Spleen (tissue), 7 donors: Measurements from ENCODE around the gene CPNE7.

Source experiments
- POLR2A ChIP-seq, 3 donors: fragments of 450-650 bp; IDR thresholded peaks; one replicate each; pipeline ENCODE4 v1.5.1; 2017; ENCODE audit warnings: antibody characterized with exemption in 3 of 3, mild to moderate bottlenecking in 1 of 3
- TF ChIP-seq, protein P1 (sequence below), 11 experiments: fragments of 200-600 bp in 7 of 11; fragments of 450-650 bp in 4 of 11; sonication (generic) in 4 of 11; IDR thresholded peaks in 8 of 11; conservative IDR thresholded peaks in 3 of 11; 1 replicate in 7 of 11; 2 replicates in 4 of 11; pipeline versions ENCODE4 v1.4.0 to v1.8.0; 2016 to 2021; ENCODE audit warnings: antibody characterized with exemption in 11 of 11, inconsistent platforms in 4 of 11, mild to moderate bottlenecking in 1 of 11
- donor health status: DM: no; HTN: no; CAD: no; lungs with moderate emphysema.
- donor health status: DM: no; HTN: no; CAD: no.
- donor health status: DM: no; HTN: no; CAD: no.

DNA sequence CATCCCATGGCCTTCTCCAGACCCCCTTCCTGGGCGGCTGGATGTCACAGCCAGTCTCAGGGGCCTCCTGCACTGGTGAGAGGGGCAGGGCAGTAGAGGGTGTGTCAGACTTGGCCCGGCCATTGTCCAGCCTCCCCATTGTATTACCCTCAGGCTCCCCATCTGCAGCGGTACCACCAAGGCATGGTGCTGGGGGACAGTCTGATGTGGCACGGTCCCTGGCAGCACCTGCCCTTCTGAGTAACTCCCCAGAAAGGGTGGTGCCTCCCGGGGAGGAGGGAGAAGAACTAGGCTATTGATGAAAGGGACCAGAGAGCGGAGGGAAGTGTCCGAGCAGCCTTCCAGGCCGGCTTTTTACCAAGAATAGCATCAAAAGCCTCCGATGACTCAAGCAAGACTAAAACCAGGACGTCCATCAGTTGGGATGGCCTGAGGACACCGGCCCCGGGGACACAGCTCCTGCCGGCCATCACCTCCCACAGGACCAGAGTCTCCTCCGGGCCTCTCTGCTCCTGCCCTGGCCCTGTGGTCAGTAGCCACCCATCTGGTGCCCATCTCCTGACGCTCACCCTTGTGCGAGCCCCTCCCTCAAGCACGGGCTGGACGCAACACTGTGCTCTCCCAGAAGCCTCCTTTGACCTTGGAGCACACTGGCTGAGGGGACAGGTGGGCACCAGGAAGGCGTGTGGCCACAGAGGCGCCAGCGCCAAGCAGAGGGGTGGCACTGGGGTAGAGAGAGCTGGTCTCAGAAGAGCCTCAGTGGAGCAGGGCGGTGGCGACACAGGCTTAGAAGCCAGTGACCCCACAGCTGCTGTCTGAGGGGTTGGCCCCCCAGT is 5.8 kb upstream of the CPNE7 start:
- no peak for TF ChIP-seq POLR2A (IDR thresholded peaks at IDR 0.05)
- TF ChIP-seq, protein P1, sequence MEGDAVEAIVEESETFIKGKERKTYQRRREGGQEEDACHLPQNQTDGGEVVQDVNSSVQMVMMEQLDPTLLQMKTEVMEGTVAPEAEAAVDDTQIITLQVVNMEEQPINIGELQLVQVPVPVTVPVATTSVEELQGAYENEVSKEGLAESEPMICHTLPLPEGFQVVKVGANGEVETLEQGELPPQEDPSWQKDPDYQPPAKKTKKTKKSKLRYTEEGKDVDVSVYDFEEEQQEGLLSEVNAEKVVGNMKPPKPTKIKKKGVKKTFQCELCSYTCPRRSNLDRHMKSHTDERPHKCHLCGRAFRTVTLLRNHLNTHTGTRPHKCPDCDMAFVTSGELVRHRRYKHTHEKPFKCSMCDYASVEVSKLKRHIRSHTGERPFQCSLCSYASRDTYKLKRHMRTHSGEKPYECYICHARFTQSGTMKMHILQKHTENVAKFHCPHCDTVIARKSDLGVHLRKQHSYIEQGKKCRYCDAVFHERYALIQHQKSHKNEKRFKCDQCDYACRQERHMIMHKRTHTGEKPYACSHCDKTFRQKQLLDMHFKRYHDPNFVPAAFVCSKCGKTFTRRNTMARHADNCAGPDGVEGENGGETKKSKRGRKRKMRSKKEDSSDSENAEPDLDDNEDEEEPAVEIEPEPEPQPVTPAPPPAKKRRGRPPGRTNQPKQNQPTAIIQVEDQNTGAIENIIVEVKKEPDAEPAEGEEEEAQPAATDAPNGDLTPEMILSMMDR (IDR thresholded peaks at IDR 0.05 in 8 of 11, conservative IDR thresholded peaks at IDR 0.05 in 3 of 11): no peak
